Measurements from ENCODE around the gene GPC1. TPM values are rescaled to one million over a fixed set of nuclear protein-coding genes. Genes with fewer than 3 reads are reported as not detected.

Gene GPC1
- total RNA-seq, 1 donor from 2014 or later, result 14.2 TPM

DNA sequence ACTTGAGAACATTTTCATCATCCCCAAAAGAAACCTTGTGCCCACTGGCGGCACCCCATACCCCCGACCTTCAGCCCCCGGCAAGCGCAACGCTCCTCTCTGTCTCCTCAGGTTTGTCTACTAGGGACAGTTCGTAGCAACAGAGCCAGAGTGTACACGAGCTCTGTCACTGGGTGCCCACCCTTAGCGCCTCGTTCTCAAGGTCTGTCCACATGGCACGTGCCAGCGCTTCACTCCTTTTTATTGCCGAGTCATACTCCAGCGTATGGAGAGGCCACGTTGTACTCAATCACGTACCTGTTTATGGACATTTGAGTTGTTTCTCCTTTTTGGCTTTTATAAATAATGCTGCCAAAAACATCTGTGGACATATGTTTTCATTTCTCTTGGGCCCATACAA is 30.3 kb upstream of the GPC1 start:
- no peak overlapping the region for H2AFZ ChIP-seq (replicated peaks)
- no peaks in the 10 kb centered on the region for H3K27me3 ChIP-seq
- no peak for DNase-seq (ENCODE audit: low spot score)
- H3K4me3 ChIP-seq, result no peak overlapping the region
- no peaks in the 10 kb centered on the region for H3K36me3 ChIP-seq
- H4K20me1 ChIP-seq (ENCODE audit: low read depth), result no peaks in the 10 kb centered on the region
- H3K4me1 ChIP-seq, result no peaks in the 10 kb centered on the region
- Mint-ChIP-seq H3K9me3 (peaks cover under 1% of the 10 kb centered on the region), H3K27ac (no peak overlapping the region), H3K4me3 (no peak overlapping the region), H3K36me3 (no peaks in the 10 kb centered on the region), H3K4me1 (peaks cover under 1% of the 10 kb centered on the region), H3K27me3 (ENCODE audit: insufficient read depth, low read depth) (peaks cover 2% of the 10 kb centered on the region)
- no peak overlapping the region for H3K4me2 ChIP-seq
- no peak for TF ChIP-seq EZH2 (IDR thresholded peaks at IDR 0.05)
- TF ChIP-seq, protein P1, sequence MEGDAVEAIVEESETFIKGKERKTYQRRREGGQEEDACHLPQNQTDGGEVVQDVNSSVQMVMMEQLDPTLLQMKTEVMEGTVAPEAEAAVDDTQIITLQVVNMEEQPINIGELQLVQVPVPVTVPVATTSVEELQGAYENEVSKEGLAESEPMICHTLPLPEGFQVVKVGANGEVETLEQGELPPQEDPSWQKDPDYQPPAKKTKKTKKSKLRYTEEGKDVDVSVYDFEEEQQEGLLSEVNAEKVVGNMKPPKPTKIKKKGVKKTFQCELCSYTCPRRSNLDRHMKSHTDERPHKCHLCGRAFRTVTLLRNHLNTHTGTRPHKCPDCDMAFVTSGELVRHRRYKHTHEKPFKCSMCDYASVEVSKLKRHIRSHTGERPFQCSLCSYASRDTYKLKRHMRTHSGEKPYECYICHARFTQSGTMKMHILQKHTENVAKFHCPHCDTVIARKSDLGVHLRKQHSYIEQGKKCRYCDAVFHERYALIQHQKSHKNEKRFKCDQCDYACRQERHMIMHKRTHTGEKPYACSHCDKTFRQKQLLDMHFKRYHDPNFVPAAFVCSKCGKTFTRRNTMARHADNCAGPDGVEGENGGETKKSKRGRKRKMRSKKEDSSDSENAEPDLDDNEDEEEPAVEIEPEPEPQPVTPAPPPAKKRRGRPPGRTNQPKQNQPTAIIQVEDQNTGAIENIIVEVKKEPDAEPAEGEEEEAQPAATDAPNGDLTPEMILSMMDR (IDR thresholded peaks at IDR 0.05), result no peak
- no peak for TF ChIP-seq EZH2phosphoT487 (IDR thresholded peaks at IDR 0.05)
- no peak overlapping the region for H3K9ac ChIP-seq
- no peaks in the 10 kb centered on the region for H3F3A ChIP-seq (ENCODE audit: low read depth)
- H3K27ac ChIP-seq, result no peak overlapping the region
- no peaks in the 10 kb centered on the region for H3K9me3 ChIP-seq (ENCODE audit: low read depth)
- H3K79me2 ChIP-seq (ENCODE audit: low read depth), result no peaks in the 10 kb centered on the region

DNA sequence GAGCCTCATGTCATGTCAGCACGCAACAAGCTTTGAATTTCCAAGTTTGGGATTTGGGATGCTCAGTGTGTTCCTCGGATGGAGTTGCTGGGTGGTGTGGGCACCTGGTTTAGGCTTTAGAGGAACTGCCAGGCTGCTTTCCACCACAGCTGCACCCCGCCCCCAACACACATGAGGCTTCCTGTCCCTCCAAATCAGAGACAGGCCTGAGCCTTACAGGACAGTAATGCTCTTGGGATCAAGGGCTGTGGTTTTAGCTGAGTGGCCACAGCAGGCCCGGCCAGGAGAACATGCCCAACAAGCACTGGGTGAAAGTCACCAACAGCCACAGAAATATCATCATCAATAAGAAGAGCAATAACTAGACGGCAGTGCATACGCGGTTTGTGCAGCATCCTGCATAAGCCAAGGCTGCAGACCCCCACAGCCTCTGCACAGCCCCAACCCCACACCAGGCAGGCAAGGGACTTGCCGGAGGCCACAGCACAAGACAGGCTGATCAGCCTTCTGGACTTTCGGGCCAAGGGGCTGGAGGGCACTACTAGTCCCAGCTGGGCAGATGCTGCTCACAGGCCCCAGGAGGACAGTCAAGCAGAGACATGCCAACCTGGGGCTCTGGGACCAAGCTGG is 29.7 kb upstream of the GPC1 start:
- Histone ChIP-seq H4K20me1 (ENCODE audit: low read depth) (no peaks in the 10 kb centered on the region), H3K4me3 (no peak overlapping the region), H3K9ac (no peak overlapping the region), H3K27ac (no peak overlapping the region), H3K79me2 (ENCODE audit: low read depth) (no peaks in the 10 kb centered on the region), H3K4me1 (no peaks in the 10 kb centered on the region), H3K36me3 (no peaks in the 10 kb centered on the region), H2AFZ (replicated peaks) (no peak overlapping the region), H3F3A (ENCODE audit: low read depth) (no peaks in the 10 kb centered on the region), H3K27me3 (no peaks in the 10 kb centered on the region), H3K4me2 (no peak overlapping the region), H3K9me3 (ENCODE audit: low read depth) (no peaks in the 10 kb centered on the region)
- Mint-ChIP-seq H3K27me3 (ENCODE audit: insufficient read depth, low read depth) (peaks cover 2% of the 10 kb centered on the region), H3K4me1 (peaks cover 2% of the 10 kb centered on the region), H3K9me3 (peaks cover 3% of the 10 kb centered on the region), H3K27ac (no peak overlapping the region), H3K36me3 (no peaks in the 10 kb centered on the region), H3K4me3 (no peak overlapping the region)
- DNase-seq (ENCODE audit: low spot score), result no peak
- TF ChIP-seq, protein P1 (IDR thresholded peaks at IDR 0.05), result no peak
- no peak for TF ChIP-seq EZH2phosphoT487 (IDR thresholded peaks at IDR 0.05)
- TF ChIP-seq EZH2 (IDR thresholded peaks at IDR 0.05), result no peak

DNA sequence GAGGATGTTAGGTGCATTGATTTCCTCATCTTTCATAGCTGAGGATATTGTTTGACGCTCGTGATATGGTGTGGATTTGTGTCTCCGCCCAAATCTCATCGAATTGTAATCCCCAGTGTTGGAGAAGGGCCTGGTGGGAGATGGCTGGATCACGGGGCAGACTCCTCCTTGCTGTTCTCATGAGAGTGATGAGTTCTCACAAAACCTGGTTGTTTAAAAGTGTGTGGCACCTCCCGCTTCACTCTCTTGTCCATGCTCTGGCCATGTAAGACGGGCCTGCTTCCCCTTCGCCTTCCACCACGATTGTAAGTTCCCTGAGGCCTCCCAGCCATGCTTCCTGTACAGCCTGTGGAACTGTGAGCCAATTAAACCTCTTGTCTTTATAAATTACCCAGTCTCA is 28.4 kb upstream of the GPC1 start:
- Histone ChIP-seq H3K27me3 (no peaks in the 10 kb centered on the region), H3K4me1 (no peaks in the 10 kb centered on the region)

More for the DNA sequence above, 28.4 kb upstream of the GPC1 start:
- TF ChIP-seq, protein P1 (IDR thresholded peaks at IDR 0.05), result no peak
- TF ChIP-seq EZH2phosphoT487 (IDR thresholded peaks at IDR 0.05) (no peak), EZH2 (IDR thresholded peaks at IDR 0.05) (no peak)
- Histone ChIP-seq H3K36me3 (no peaks in the 10 kb centered on the region), H3K27ac (no peak overlapping the region), H3F3A (ENCODE audit: low read depth) (no peaks in the 10 kb centered on the region), H3K4me3 (no peak overlapping the region), H3K4me2 (no peak overlapping the region), H3K9ac (no peak overlapping the region), H4K20me1 (ENCODE audit: low read depth) (no peaks in the 10 kb centered on the region), H2AFZ (replicated peaks) (no peak overlapping the region), H3K79me2 (ENCODE audit: low read depth) (no peaks in the 10 kb centered on the region), H3K9me3 (ENCODE audit: low read depth) (no peaks in the 10 kb centered on the region)
- H3K36me3 Mint-ChIP-seq, result no peaks in the 10 kb centered on the region
- no peak overlapping the region for H3K27ac Mint-ChIP-seq
- H3K27me3 Mint-ChIP-seq (ENCODE audit: insufficient read depth, low read depth), result peaks cover 8% of the 10 kb centered on the region
- peaks cover 2% of the 10 kb centered on the region for H3K4me1 Mint-ChIP-seq
- peaks cover 3% of the 10 kb centered on the region for H3K9me3 Mint-ChIP-seq
- no peak overlapping the region for H3K4me3 Mint-ChIP-seq
- DNase-seq (ENCODE audit: low spot score), result no peak

All from neural progenitor cell (in vitro differentiated cells).